ENCODE results near the gene LKAAEAR1. TPM values are rescaled to one million over a fixed set of nuclear protein-coding genes. Genes with fewer than 3 reads are reported as not detected.
"Not testable (repeated sequence)": the region's sequence is repeated elsewhere in the genome, so short reads cannot be mapped to it uniquely, and the experiment has no call there.

The LKAAEAR1 gene
- total and polyA plus RNA-seq, 2 of the 13 experiments (the other 11 are each of a cell fraction or from before 2014, with no cell fraction given): not detected

DNA sequence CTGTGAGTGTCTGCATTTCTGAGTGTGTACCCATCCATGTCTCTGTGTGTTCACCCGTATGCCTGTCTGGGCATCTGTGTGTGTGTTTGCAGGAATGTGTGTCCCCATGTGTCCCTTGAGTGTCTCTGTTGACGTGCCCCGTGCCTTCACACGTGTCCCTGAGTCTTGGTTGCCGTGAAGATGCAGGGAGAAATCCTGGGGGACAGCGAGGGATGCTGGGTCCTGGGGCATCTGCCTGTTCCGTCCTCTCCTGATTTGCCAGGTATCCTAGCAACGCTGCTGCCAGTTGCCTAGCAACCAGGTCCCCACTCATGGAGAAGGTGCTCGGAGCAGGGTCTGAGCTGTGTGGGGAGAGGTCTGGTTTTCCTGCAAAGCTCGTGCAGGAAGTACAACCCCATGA is 6.0 kb upstream of the LKAAEAR1 start (continued):
- TF ChIP-seq, protein P1, sequence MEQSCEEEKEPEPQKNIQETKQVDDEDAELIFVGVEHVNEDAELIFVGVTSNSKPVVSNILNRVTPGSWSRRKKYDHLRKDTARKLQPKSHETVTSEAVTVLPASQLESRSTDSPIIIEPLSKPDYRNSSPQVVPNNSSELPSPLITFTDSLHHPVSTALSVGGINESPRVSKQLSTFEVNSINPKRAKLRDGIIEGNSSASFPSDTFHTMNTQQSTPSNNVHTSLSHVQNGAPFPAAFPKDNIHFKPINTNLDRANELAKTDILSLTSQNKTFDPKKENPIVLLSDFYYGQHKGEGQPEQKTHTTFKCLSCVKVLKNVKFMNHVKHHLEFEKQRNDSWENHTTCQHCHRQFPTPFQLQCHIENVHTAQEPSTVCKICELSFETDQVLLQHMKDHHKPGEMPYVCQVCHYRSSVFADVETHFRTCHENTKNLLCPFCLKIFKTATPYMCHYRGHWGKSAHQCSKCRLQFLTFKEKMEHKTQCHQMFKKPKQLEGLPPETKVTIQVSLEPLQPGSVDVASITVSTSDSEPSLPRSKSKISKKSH (CRISPR knock-in tag; IDR thresholded peaks at IDR 0.05; ENCODE audit: borderline replicate concordance): 0 out of 2 replicates have a peak, but pooled peaks have one; percentile 16
- no peak for TF ChIP-seq SRF (IDR thresholded peaks at IDR 0.05; ENCODE audit: low read depth, low read length)
- TF ChIP-seq, protein P2, sequence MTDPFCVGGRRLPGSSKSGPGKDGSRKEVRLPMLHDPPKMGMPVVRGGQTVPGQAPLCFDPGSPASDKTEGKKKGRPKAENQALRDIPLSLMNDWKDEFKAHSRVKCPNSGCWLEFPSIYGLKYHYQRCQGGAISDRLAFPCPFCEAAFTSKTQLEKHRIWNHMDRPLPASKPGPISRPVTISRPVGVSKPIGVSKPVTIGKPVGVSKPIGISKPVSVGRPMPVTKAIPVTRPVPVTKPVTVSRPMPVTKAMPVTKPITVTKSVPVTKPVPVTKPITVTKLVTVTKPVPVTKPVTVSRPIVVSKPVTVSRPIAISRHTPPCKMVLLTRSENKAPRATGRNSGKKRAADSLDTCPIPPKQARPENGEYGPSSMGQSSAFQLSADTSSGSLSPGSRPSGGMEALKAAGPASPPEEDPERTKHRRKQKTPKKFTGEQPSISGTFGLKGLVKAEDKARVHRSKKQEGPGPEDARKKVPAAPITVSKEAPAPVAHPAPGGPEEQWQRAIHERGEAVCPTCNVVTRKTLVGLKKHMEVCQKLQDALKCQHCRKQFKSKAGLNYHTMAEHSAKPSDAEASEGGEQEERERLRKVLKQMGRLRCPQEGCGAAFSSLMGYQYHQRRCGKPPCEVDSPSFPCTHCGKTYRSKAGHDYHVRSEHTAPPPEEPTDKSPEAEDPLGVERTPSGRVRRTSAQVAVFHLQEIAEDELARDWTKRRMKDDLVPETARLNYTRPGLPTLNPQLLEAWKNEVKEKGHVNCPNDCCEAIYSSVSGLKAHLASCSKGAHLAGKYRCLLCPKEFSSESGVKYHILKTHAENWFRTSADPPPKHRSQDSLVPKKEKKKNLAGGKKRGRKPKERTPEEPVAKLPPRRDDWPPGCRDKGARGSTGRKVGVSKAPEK (CRISPR knock-in tag; IDR thresholded peaks at IDR 0.05; ENCODE audit: borderline replicate concordance): no peak

DNA sequence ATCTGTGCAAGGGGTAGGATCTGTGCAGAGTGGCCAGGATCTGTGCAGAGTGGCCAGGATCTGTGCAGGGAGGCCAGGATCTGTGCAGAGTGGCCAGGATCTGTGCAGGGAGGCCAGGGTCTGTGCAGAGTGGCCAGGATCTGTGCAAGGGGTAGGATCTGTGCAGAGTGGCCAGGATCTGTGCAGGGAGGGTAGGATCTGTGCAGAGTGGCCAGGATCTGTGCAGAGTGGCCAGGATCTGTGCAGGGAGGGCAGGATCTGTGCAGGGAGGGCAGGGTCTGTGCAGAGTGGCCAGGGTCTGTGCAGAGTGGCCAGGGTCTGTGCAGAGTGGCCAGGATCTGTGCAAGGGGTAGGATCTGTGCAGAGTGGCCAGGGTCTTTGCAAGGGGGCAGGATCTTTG is 4.4 kb upstream of the LKAAEAR1 start:
- H4K20me1 ChIP-seq (ENCODE audit: insufficient read depth, low read length); H3K36me3 ChIP-seq (replicated peaks in 1 of 2; ENCODE audit: control insufficient read depth in 1 of 2, insufficient read depth in 2 of 2, low read length in 2 of 2); ATAC-seq; H3K9ac ChIP-seq (ENCODE audit: insufficient read depth, low read depth, low read length); DNase-seq (ENCODE audit: low spot score); H3K4me3 ChIP-seq (replicated peaks in 1 of 3; ENCODE audit: insufficient read depth in 1 of 3, low read depth in 2 of 3, low read length in 3 of 3); H3K4me2 ChIP-seq (ENCODE audit: low read depth, low read length); POLR2A ChIA-PET; H3K27ac ChIP-seq (ENCODE audit: extremely low read length, insufficient read depth, low read length); H2AFZ ChIP-seq (ENCODE audit: low read length); H3K9me3 ChIP-seq (ENCODE audit: low read length); intact Hi-C loops (cut with micrococcal nuclease; ENCODE audit: unreplicated experiment); H3K79me2 ChIP-seq (ENCODE audit: insufficient read depth, low read length); CTCF ChIA-PET (ENCODE audit: low intra/inter-chr PET ratio, low total read pairs); BruUV-seq (replicated peaks); in situ Hi-C loops (cut with HindIII; ENCODE audit: extremely low pct_ligation_motif_present, low pct_unique_long_range_greater_than_20kb): not testable (repeated sequence)
- H3K4me1 ChIP-seq (ENCODE audit: insufficient read depth, low read length): peaks cover 22% of the 10 kb centered on the region
- peak; percentile 79 for FAIRE-seq
- peaks cover 35 to 74% of the 10 kb centered on the region in 2 experiments for H3K27me3 ChIP-seq (ENCODE audit: control insufficient read depth in 1 of 2, insufficient read depth in 2 of 2, low read length in 2 of 2)

DNA sequence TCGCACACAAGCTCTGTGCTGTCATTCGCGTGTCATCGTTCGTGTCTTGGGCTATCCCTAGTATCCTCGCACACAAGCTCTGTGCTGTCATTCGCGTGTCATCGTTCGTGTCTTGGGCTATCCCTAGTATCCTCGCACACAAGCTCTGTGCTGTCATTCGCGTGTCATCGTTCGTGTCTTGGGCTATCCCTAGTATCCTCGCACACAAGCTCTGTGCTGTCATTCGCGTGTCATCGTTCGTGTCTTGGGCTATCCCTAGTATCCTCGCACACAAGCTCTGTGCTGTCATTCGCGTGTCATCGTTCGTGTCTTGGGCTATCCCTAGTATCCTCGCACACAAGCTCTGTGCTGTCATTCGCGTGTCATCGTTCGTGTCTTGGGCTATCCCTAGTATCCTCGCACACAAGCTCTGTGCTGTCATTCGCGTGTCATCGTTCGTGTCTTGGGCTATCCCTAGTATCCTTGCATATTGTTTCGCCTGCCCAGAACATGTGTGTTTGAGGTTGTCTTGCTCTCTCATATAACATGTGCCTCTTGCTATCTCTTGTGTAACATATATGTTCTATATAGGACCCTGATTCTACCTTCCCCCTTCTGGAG is 3.1 kb upstream of the LKAAEAR1 start:
- H3K4me2 ChIP-seq (ENCODE audit: low read depth, low read length); H3K36me3 ChIP-seq (replicated peaks in 1 of 2; ENCODE audit: control insufficient read depth in 1 of 2, insufficient read depth in 2 of 2, low read length in 2 of 2); ATAC-seq; H2AFZ ChIP-seq (ENCODE audit: low read length); H4K20me1 ChIP-seq (ENCODE audit: insufficient read depth, low read length); H3K9ac ChIP-seq (ENCODE audit: insufficient read depth, low read depth, low read length); DNase-seq (ENCODE audit: low spot score); CTCF ChIA-PET (ENCODE audit: low intra/inter-chr PET ratio, low total read pairs); H3K4me3 ChIP-seq (replicated peaks in 1 of 3; ENCODE audit: insufficient read depth in 1 of 3, low read depth in 2 of 3, low read length in 3 of 3); H3K9me3 ChIP-seq (ENCODE audit: low read length); POLR2A ChIA-PET; intact Hi-C loops (cut with micrococcal nuclease; ENCODE audit: unreplicated experiment); in situ Hi-C loops (cut with HindIII; ENCODE audit: extremely low pct_ligation_motif_present, low pct_unique_long_range_greater_than_20kb); BruUV-seq (replicated peaks); H3K79me2 ChIP-seq (ENCODE audit: insufficient read depth, low read length); H3K27ac ChIP-seq (ENCODE audit: extremely low read length, insufficient read depth, low read length); FAIRE-seq: not testable (repeated sequence)
- Histone ChIP-seq H3K27me3 (ENCODE audit: control insufficient read depth in 1 of 2, insufficient read depth in 2 of 2, low read length in 2 of 2) (peaks cover 31 to 73% of the 10 kb centered on the region in 2 experiments), H3K4me1 (ENCODE audit: insufficient read depth, low read length) (peaks cover 25% of the 10 kb centered on the region)
- 78% methylated on average over 10 of the region's 36 CpGs for WGBS (ENCODE audit: low lambda C conversion rate)

All from HepG2 (cell line).